Renal pelvis (tissue), 4 donors: ENCODE measurements around the gene STK24. TPM values are rescaled to one million over a fixed set of nuclear protein-coding genes. Genes with fewer than 3 reads are reported as not detected.
A peak's percentile ranks its signal among the peaks of the same experiment; 100 is the strongest.

ENCODE experiments used
- DNase-seq: peaks from one replicate; pipeline ENCODE4 v3.0.0-alpha.2; 2013
- polyA plus RNA-seq, 3 donors: library from polyadenylated mRNA; unstranded; fragments of 120-200 nt; gene quantifications; one replicate each; pipeline ENCODE4 v1.2.1, GENCODE V29; 2013; ENCODE audit not compliant: insufficient read length in 3 of 3

STK24 gene
- polyA plus RNA-seq, 3 donors: 109 to 117 (median 115) TPM

DNA sequence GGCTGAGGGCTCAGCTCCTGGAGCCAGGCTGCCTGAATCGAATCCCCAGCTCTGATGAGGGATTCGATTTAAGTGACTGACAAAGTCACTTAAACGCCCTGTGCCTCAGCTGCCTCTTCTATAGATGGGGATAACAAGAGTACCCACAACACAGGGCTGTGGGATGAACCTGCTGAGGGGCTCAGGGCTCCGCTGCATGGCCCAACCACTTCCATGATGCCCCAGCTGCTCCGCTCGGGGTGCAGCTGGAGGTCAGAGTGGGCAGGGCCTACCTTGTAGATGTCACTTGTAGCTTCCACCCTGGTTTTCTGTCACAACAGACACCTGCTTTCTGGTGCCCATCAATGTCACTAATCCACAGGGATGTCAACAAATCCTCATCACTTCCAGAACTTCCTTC, 39.2 kb downstream of the STK24 start:
- no peak for DNase-seq

DNA sequence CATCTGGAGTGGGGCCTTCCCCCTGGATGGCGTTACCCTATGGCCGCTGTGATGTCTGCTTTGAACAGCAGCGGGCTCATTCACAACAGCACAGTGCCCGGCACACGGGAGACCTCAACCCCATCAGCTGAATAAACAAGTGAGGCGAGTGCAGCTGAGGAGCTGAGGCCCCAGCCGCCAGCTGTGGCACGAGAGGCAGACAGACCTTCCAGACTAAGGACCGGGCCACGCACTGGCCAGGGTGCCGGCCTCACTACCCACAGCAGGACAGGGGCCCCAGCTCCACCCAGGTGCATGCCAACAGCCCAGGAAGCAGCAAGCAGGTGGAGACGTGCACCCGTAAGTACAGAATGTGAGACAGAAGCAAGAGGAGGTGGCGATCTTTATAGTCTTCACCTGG, 39.6 kb downstream of the STK24 start:
- DNase-seq: no peak

DNA sequence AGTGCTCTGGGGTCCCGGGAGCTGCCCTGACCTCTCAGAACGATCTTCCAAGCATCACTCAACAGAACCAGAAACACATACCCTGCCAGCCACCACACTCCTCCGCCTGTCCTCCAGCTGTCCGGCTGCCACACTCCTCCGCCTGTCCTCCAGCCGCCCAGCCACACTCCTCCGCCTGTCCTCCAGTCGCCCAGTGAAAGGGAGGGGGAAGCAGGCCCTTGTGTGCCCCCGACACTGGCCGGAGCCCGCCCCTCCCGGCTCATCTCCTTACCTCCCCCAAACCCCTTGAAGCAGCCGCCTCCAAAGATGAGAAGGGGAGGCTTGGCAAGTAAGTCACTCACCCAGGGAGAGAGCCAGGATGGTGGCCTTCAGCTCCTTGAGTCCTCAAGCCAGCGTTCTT, 40.2 kb downstream of the STK24 start:
- peak; percentile 51 for DNase-seq

DNA sequence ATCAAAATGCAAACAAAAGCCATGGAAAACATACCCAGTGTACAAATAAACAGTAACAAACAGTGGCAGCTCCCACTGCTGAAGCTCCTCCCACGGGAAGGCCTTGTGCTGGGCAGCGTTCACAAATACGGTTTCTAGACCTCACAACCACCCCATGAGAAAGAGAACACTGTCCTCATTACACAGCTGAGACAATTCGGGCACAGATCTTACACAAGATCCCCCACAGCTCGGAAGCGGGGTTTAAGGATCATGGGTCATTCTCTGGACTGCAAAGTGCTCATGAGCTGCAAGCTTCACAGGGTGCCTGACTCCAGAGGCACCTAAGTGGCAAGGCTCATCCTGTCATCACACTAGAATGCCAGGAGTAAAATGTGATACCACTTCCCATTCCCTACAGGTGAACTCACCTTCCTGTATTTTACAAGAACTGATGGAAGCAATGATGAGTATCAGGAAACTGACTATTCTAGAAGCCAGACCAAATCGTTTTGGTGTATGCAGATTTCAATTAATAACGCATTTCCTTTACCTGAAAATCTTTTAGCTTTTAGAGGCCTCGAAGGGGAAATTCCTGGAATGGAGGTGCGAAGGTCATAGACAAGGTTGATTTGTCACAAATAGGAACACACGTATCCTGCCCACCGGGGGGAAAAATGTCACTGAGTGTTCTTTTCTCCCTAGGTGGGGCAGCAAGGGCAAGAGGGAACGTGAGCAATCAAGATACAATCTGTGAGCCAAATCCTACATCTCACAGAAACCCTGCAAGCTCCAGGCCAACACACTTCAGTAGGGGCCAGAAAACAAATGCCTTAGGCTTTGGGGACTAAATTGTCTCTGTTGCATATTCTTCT, 41.2 kb downstream of the STK24 start:
- DNase-seq: no peak

DNA sequence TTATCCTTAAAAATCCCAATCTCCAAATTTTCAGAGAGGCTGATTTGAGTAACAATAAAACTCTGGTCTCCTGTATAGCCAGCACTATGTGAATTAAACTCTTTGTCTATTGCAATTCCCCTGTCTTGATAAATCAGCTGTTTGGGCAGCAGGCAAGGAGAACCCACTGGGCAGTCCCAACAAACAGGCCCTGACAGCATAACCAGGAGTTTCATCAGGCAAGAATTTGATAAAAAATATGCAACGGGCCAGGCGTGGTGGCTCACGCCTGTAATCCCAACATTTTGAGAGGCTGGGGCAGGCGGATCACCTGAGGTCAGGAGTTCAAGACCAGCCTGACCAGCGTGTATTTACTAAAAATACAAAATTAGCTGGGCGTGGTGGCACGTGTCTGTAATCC, 42.1 kb downstream of the STK24 start:
- no peak for DNase-seq

DNA sequence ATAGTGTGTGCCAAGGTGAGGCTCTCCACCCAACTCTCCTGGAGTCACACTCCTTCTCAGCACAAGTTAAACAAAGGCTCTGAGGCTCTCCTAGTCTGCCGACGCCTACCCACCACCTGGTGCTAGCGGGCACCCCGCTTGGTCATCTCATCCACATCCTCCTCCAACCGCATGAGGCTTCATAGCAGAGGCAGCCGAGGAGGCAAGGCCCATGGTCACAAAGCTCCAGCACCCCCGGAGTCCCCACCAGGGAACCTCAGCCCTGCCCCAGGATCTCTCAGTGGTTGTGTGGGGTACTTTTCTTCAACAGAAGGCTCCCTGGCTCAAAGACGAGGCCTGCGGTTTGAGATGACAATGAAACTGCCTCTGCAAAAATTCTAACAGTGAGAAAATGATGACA, 43.0 kb downstream of the STK24 start:
- no peak for DNase-seq

DNA sequence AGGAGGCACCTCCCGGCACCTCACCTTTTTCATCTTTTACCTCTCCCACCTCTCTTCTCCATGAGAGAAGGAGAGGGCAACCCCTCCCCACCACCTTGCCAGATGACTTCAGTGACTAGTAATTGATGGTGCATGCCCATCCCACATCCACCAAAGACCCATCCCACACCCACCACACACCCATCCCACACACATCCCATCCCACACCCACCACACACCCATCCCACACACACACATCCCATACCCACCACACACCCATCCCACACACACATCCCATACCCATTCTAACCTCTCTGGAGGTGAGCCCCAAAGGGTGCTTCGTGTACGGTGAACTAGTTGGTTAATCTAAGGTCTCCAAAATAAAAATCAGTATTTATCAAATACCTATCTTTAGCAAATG, 44.7 kb downstream of the STK24 start:
- DNase-seq: no peak

DNA sequence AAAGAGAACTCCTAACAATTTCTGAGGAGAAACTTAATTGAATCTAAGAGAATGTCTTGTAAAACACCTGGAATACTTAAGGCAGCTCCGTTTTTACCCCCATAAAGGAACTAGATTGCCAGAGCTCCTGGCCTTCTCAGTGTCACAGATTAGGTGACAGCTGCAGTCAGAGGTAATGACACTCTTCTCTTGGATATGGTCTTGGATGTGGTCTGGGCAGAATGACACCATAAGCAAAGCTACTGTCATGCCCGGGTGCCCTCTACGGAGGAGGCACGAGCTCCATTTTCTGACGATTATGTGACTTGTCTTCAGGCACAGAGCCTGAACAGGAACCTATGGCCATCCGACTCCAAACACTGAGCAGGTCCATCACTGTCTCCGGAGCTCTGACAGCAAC, 46.7 kb downstream of the STK24 start:
- DNase-seq: no peak

DNA sequence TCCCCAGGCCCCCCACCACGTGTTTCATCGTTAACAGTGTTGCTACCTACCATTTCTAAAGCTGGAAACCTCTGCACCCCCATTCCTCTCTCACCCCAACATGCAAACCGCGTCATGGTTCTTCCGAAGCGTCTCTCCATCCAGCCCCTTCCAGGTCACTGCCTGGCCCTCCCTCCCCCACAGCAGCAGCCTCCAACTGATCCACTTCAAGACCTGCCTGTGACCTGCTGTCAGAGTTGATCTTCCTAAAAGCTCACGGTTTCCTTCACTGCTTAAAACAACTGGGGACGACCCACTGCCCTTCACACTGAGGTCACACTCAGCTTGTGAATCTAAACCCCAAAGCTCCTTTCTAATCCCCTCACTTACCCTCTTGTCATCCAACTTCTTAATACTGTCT, 47.7 kb downstream of the STK24 start:
- DNase-seq: no peak

DNA sequence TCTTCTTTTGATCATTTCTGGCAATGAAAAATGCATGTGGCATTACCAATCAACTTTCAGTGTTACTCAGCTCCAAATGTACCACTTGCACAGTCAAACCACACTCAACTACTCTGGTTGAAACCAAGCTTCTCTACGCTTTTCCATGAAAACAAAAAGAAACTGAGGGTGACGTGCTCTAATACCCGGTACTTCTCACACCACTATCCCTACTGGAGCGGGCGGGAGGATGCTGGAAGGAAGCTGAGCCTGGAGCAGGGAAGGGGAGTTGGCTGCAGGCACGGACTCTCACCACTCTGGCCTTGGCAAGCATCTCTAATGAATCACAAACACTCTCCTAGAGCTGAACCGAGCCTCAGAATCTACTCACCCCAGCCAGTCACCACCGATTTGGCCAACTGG, 48.2 kb downstream of the STK24 start:
- DNase-seq: no peak

DNA sequence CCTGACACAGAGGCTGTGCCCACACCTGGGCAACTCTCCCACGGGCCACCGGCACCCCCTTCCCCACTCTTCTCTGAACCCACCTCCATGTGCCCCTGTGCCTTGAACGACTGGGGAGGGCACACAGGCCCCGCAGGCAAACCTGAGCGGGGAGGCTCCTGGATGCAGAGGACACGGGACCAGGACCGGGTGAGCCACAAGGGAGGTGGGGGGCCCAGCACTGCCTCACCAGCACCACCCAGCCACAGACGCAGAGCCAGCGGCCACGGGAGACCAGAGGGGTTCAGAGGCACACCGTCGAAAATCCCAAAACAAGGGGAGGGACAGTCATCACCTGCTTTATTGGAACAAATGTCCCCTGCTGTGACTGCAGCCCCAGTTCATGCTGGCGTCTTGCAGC, 49.4 kb downstream of the STK24 start:
- DNase-seq: no peak

DNA sequence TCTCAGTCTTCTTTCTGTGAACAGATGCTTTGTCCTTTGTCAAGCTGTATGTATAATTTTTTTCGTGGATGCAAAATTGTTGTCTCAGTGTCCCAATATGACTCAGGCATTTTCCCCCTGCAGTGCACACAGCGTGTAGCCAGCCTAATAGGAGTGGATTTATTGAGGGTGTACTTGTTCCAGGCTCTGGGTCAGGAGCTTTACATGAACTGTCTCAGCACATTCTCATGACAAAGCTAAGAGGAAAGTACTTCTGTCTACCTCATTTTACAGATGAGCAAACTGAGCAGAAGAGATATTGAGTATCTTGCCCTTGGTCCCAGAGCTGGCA, 50.8 kb downstream of the STK24 start:
- no peak for DNase-seq

DNA sequence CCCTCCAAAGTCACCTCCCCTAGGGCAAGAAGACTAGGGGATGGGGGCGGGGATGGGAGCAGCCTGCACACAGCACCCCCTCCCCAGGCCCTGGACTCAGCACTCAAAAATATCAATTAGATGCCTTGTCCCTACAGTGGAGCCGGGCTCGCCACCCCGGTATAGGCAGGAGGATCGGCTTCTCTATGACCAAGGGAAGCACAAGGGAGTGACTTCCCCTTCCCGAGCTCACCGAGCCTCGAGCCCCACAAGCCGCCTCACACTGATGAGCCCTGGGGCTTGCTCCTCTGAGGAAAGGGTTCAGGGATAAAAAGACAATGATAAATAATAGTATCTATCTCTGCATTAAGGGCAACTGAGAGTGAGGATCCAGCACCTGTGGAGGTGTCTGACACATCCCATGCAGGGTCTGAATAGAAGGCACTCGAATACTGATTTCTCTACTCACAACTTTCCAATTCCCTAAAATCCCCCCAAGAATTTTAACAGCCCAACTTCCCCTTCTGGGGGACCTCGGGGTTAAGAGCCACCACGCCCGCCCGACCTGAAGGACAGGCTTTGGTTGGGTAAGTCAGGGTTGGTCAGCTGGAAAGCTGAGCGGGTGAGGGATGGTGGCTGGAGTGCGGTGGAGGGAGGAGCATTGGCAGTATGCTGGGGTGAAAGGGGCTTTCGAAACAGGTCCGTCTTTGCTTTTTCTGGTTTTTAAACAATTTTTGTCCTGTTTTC, 51.3 kb downstream of the STK24 start:
- no peak for DNase-seq

DNA sequence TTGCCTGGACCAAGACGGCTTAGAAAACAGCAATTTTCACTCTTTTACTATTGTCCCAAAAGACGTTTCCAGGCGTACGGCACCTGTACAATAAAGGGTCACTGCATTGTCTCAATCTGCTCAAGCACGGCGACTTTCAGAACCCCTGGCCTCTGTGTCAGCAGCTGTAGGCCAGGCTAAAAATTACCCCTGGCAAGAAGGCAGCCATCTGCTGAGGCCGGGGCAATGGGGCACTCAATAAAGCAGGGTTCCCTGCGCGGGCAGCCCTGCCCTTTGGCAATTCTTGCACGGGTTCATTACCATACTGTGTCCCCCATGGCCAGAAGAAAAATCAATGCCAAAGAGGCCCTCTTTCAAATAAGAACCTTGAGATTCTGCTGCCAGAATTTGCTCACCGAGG, 52.1 kb downstream of the STK24 start:
- no peak for DNase-seq

DNA sequence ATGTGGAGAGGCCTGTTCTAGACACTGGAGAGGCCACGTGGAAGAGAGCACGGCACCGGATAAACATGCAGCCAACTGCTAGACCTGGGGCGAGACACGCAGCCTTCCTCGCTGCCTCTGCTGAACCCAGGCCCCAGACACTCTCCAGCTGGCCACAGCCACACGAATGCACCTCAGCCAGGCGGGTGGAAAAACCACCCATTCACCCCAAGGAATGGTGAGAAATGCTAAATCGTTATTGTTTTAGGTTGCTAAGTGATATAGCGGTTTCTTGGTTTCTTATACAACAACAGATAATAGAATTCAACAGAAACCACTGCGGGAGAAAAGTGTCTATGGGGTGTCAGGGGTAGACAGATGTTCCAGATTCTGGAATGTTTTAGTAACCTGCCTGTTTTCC, 52.5 kb downstream of the STK24 start:
- DNase-seq: no peak

DNA sequence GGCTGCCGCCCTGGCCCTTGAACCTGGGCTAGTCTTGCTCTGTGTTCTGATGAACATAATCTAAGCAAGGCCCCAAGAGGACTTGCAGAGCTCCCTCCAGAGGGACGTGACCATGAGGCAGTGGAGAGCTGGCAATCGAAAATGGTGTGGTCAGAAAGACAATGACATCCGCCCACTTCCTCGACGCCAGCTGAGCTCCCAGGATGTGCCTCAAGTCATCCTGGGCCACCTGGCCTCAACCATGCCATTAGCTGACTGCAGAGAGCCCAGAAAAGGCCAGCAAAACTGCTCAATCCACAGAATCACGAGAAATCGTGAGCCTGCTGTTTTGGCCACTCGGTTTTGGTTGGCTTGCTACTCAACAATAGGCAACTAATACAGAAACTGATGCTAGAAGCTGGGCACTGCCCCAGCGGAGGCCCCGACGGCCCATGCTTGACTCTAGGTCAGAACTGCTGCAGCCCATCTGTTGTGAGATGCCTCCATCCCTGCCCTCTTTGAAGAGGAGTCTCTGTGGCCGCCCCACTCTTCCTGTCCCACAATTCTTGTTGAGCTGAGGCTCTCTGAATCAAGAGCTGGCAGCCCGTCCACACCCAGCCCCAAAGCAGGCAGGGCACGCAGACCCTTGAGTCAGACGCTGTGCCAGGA, 53.3 kb downstream of the STK24 start:
- DNase-seq: no peak

DNA sequence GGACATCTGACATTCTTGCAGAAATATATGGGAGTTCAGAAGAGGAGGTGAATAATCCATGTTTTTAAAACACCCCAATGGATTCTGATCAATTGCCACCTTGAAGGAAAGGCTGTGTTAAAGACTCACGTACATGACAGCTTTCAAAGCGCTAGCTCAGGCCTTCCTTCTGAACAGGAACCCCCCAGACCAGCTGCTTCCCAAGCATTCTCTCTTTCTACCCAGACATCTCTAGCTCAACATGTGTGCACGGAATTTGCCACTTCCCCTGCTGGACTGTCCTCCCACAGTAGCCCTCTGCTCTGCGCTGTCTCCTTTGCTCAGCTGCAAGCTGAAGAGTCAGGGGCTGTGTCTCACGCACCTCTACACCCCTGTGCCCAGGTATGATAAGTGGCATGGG, 54.5 kb downstream of the STK24 start:
- DNase-seq: no peak

DNA sequence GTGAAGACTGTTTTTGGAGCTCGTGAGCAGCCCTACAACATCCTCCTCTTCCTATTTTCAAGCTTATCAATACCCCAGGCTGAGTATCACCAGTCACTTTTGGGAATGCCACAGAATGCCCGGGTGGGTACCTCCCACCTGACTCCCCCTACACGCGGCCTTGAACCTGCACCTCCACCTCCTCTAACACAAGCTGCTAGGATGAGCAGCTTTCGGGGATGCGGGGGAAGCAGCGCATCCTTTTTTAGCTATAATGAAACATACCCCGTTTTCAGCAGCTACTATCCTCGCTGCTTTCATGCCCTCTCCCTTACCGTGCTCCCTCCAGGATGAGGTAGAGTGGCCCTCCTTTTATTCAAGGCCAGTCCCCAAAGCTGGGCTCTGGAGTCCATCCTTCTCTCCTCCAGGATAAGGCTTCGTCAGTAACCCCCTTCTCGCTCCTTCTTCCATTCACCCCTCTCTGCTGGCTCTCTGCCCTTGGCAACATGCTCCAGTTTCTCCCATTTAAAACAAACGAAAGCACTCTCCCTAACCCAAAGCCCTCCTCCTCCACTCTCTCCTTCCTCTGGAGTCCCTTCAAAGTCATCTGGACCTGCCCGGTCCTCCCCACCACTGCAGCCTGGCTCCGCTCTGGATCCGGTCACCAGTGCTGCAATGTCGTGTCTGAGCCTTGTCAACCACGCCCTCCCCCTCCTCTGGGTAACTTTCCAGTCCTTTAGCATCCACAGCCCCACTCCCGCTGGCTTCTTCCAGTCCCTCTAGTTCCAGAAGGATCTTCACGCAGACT, 55.3 kb downstream of the STK24 start:
- DNase-seq: no peak

DNA sequence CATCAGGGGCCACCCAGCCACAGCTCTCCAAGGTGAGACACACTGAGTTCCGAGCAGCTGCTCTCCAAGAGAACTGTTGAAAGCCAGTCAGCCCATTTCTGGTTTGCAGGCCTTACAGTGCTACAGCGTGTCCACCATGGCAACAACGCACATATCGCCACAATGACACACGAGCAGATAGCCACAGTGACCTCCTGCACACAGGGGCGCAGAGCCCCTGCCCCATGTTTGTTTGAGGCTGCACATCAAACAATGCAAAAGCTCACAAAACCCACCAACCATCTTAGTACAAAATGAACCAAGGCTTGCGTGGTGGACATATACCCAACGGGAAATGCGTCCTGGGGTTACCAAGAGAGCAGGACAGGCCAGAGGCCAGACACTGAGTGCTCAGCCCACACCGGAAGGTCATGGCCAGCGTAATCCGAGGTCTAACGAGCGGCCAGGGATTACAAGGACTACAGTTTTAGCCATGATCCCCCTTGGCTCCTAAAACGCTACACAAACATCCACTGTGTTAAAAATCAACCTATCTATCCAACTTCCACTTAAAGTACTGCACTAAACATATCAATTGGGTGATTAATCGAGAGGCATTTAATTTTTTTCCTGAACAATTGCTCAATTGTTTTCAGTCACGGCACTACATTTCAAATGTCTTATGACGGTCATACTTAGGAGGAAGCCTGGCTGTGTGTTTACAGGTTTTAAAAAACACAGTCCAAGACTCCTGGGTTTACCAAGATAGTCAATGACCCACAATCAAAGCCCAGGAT, 56.0 kb downstream of the STK24 start:
- no peak for DNase-seq

DNA sequence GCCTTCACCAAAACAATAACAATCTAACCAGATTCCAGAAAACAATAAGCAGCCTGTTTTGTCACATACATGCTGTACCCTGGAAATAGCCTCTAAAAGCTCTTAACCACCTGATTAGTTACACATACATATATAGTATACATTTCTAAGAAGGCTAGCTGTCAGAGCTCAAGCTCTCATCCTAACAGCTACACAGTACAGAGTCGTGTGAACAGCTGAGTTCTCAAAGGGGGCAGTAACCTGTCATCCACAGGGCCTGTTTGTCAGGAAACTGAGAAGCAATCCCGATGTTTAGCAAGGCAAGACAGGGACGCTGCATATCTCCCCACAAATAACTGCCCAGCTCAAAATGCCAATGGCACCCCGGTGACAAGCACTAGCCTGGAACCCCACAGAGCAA, 56.9 kb downstream of the STK24 start:
- no peak for DNase-seq

DNA sequence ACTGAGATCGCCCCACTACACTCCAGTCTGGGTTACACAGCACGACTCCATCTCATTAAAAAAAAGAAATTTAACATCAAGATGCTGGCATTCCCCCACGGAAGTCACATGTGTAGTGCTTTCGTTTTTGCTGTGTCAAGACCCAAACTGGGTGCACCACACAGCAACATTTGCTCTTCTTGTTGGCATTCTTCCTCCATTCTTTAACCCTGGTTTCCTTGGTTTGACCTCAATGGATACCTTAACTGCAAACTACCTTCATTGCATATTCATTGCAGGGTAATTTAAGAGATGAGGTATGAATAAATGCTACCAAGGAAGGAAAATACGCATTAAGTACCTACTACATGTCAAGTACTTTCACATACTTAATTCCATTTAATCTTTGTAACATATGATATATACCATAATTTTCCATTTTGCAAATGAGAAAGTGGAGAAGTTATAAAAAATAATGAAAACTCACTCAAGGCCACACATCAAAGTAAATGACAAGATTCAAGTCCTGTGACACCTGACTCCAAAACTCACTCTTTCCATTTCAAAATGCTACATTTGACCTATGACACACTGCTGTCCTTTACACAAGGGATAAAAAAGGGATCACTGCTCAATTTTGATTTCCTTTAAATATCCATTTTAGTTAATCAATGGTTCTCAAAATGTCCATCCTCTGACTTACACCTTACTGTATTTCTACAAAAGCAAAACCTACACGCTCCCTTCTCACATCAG, 59.2 kb downstream of the STK24 start:
- DNase-seq: no peak
